Measurements from ENCODE around the gene MARK3.
A peak's percentile ranks its signal among the peaks of the same experiment; 100 is the strongest.

MARK3 gene

DNA sequence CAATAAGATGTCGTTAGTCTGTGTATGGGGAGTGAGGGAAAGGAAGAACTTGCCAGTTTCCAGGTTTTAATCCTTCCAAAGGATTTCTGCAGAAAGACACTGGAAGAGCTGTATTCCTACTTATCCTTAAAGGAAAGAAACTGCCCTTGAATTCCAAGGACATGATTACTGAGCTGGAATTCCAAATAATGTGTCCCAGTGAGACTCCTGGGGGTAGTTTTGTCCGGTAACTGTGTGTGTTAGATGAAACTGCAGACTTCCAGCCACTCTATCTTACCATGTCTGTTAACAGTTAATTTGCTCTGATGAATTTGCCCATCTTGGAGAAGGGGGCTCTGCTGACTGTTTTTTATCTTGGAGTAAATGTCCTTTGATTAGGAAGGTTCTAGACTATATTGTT, 104.4 kb downstream of the MARK3 start:
- TF ChIP-seq, protein P1, sequence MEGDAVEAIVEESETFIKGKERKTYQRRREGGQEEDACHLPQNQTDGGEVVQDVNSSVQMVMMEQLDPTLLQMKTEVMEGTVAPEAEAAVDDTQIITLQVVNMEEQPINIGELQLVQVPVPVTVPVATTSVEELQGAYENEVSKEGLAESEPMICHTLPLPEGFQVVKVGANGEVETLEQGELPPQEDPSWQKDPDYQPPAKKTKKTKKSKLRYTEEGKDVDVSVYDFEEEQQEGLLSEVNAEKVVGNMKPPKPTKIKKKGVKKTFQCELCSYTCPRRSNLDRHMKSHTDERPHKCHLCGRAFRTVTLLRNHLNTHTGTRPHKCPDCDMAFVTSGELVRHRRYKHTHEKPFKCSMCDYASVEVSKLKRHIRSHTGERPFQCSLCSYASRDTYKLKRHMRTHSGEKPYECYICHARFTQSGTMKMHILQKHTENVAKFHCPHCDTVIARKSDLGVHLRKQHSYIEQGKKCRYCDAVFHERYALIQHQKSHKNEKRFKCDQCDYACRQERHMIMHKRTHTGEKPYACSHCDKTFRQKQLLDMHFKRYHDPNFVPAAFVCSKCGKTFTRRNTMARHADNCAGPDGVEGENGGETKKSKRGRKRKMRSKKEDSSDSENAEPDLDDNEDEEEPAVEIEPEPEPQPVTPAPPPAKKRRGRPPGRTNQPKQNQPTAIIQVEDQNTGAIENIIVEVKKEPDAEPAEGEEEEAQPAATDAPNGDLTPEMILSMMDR (IDR thresholded peaks at IDR 0.05; ENCODE audit: extremely low read depth, missing control alignments), result no peak

GRCh38 chr14:103491691-103492090, 106.5 kb downstream of the MARK3 start:
- TF ChIP-seq, protein P1 (IDR thresholded peaks at IDR 0.05; ENCODE audit: extremely low read depth, missing control alignments), result no peak
- no peak for DNase-seq (ENCODE audit: low spot score)

More for the DNA sequence above, 104.4 kb downstream of the MARK3 start:
- no peak for DNase-seq (ENCODE audit: low spot score)

- TF ChIP-seq, protein P1 (IDR thresholded peaks at IDR 0.05; ENCODE audit: extremely low read depth, missing control alignments), result no peak
- DNase-seq (ENCODE audit: low spot score), result no peak
These were observed 107.1 kb downstream of the MARK3 start for GRCh38 chr14:103492156-103492925.

DNA sequence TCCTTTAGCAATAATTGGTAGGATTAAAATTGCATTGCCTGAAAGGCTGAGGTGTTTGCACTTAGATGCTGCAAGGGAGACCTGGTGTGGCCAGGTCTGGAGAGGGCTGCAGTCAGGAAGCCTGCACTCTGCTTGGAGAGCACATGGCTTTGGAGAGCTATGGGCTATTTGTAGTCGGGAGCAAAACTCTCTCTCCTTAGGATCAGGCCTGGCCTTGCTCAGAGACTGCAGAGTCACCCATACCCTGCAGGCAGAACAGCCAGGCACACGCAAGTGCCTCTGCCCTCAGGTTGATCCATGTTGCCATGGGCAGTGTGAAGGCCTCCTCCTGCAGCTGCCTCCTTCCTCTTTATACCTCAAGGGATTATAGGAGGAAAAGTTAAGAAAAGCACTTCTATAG, 110.6 kb downstream of the MARK3 start:
- DNase-seq (ENCODE audit: low spot score), result no peak
- TF ChIP-seq, protein P1 (IDR thresholded peaks at IDR 0.05; ENCODE audit: extremely low read depth, missing control alignments), result no peak

- no peak for DNase-seq (ENCODE audit: low spot score)
- TF ChIP-seq, protein P1 (IDR thresholded peaks at IDR 0.05; ENCODE audit: extremely low read depth, missing control alignments), result no peak
These were observed 111.6 kb downstream of the MARK3 start for GRCh38 chr14:103496776-103497175.

DNA sequence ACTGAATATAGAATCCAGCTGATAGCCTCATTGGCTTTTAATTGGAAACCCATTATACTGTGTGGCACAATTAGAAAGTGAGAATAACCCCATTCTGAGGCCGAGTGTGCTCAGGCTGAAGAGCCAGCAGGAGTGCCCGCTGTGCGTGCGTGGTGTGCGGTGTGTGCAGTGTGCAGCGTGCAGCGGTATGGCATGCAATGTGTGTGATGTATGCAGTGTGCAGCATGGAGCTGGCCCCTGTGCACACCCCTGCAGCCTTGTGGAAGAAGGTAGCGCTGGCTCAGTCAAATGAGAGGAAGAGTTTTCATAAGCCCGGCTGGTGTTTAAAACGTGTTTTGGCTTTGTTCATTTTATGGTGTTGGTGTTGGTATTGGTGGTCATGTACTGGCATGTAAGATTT, 114.5 kb downstream of the MARK3 start:
- no peak for DNase-seq (ENCODE audit: low spot score)
- TF ChIP-seq, protein P1 (IDR thresholded peaks at IDR 0.05; ENCODE audit: extremely low read depth, missing control alignments), result peak; percentile 11

DNA sequence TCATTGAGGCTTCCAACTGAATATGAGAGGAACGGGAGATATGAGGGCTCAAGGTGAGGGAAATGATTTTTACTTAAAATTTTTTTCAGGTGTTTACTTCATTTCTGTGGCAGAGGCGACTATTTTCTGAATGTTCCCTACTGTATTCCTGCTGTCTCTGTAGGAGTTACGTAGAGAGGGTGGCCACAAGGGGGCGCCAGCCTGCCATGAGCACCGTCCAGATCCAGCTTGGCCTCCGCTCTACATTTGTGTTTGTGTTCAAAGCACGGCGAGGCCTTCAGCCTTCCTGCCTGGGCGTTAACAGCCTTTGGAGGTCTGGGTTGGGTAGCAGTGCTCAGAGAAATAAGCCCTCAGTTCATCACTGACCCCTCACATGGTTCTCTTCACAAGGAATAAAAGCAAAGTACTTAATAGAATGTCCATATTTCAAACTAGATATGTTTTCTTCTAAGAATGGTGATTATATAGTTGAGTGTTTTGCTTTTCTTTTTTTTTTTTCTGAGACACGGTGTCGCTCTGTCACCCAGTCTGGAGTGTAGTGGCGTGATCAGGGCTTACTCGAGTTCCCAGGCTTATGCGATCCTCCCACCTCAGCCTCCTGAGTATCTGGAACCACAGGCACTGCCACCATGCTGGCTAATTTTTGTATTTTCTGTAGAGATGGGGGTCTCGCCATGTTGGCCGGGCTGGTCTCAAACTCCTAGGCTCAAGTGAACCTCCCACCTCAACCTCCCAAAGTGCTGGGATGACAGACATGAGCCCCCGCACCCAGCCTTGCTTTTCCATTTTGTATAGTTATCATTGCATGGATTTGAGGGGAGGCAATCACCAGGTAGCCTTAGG, 115.2 kb downstream of the MARK3 start:
- TF ChIP-seq, protein P1 (IDR thresholded peaks at IDR 0.05; ENCODE audit: extremely low read depth, missing control alignments), result peak; percentile 92
- DNase-seq (ENCODE audit: low spot score), result peak; percentile 71

All from GM20000 (cell line).